HG03442 (cell line): ENCODE results near the gene C6orf132.
"Not testable (repeated sequence)": the region's sequence is repeated elsewhere in the genome, so short reads cannot be mapped to it uniquely, and the experiment has no call there.

Experiments used
- ATAC-seq: cut with Tn5 transposase; IDR thresholded peaks from one replicate; pipeline ENCODE4 v1.9.1; 2021; ENCODE audit warnings: mild to moderate bottlenecking, moderate library complexity; ENCODE audit not compliant: unreplicated experiment

C6orf132 gene

GRCh38 chr6:42142118-42142835 is at the start of gene C6orf132:
Gene C6orf132, minus strand, starts transcription at chr6:42142620. Its CDS starts 176 bp downstream, at chr6:42142444.
- no peak for ATAC-seq

GRCh38 chr6:42190554-42191183 is 48.2 kb upstream of the C6orf132 start:
- no peak for ATAC-seq

- no peak for ATAC-seq
Observed at GRCh38 chr6:42188406-42188805, 46.0 kb upstream of the C6orf132 start.

GRCh38 chr6:42185597-42185996 is 43.2 kb upstream of the C6orf132 start:
- no peak for ATAC-seq

- ATAC-seq = no peak
Observed at GRCh38 chr6:42184475-42184874, 42.1 kb upstream of the C6orf132 start.

GRCh38 chr6:42182101-42182500 is 39.7 kb upstream of the C6orf132 start:
- no peak for ATAC-seq

- no peak for ATAC-seq
Observed at GRCh38 chr6:42179945-42180313, 37.5 kb upstream of the C6orf132 start.

GRCh38 chr6:42179261-42179944 is 37.0 kb upstream of the C6orf132 start:
- ATAC-seq = no peak

- no peak for ATAC-seq
Observed at GRCh38 chr6:42177514-42178364, 35.3 kb upstream of the C6orf132 start.

GRCh38 chr6:42176981-42177380 is 34.6 kb upstream of the C6orf132 start:
- no peak for ATAC-seq

- no peak for ATAC-seq
Observed at GRCh38 chr6:42175860-42176259, 33.4 kb upstream of the C6orf132 start.

- ATAC-seq = no peak
Observed at GRCh38 chr6:42173101-42173500, 30.7 kb upstream of the C6orf132 start, which contains the start of gene GUCA1A. Gene GUCA1A, plus strand, starts transcription at chr6:42173364. Its CDS starts 250 bp downstream, at chr6:42173614.

- ATAC-seq = no peak
Observed at GRCh38 chr6:42171813-42172581, 29.6 kb upstream of the C6orf132 start.

GRCh38 chr6:42169780-42170179 is 27.4 kb upstream of the C6orf132 start:
- not testable (repeated sequence) for ATAC-seq

- no peak for ATAC-seq
Observed at GRCh38 chr6:42168650-42169049, 26.2 kb upstream of the C6orf132 start.

- ATAC-seq = no peak
Observed at GRCh38 chr6:42166444-42167141, 24.2 kb upstream of the C6orf132 start.

- ATAC-seq = no peak
Observed at GRCh38 chr6:42165016-42165415, 22.6 kb upstream of the C6orf132 start.

GRCh38 chr6:42163981-42164380 is 21.6 kb upstream of the C6orf132 start:
- no peak for ATAC-seq

GRCh38 chr6:42162812-42163211 is 20.4 kb upstream of the C6orf132 start:
- no peak for ATAC-seq

GRCh38 chr6:42162384-42162783 is 20.0 kb upstream of the C6orf132 start:
- no peak for ATAC-seq
